Measurements from ENCODE around the gene CLEC4M. TPM values are rescaled to one million over a fixed set of nuclear protein-coding genes. Genes with fewer than 3 reads are reported as not detected.
"Not testable (repeated sequence)": the region's sequence is repeated elsewhere in the genome, so short reads cannot be mapped to it uniquely, and the experiment has no call there.

Gene CLEC4M
- total RNA-seq, 1 donor from 2014 or later = 0.59 TPM

DNA sequence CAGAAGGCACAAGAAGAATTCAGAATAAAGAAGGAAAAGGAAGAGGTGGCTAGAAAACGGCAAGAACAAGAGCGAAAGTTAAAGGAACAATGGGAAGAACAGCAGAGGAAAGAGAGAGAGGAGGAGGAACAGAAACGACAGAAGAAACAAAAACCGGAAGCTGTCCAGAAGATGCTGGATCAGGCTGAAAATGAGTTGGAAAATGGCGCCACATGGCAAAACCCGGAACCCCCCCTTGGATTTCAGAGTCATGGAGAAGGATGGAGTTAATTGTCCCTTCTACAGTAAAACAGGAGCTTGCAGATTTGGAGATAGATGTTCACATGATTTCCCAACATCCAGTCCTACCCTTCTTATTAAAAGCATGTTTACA, 22.4 kb upstream of the CLEC4M start:
- no peak for DNase-seq

DNA sequence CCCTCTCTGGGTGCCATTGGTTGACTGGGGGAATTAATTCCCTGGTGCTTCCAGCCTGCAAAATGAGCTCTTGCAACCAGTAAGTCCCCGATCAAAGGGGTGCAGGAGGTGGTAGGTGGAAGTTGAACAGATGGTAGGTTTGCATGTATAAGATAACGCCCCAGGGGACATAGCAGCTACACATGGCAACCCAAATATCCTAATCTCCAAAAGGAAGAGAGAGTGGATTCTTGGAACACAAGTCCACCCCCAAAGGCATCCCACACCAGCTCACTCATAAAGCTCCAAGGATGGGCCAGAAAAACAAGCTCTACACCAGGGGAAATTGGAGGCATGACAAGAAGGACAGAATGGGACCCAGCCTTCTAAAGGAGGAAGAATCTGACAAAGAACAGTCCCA, 20.5 kb upstream of the CLEC4M start:
- DNase-seq = no peak

DNA sequence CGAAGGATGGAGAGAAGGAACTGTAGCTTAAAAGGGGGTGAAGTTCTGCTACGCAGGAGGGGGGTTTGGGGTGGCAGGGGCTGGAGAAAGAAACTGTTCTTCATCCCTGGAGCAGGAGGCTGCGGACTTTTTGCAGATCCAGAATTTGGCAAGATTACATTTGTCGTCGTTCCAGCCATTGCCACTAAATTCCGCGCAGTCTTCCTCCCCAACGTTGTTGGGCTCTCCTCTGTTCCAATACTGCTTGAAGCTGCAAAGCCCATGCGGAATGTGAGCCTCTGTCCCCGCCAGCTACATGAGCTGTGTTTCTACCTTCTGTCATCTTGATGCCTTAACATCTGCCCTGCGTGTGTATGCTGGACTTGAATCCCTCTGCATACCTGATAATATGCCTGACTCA, 20.1 kb upstream of the CLEC4M start:
- no peak for DNase-seq

DNA sequence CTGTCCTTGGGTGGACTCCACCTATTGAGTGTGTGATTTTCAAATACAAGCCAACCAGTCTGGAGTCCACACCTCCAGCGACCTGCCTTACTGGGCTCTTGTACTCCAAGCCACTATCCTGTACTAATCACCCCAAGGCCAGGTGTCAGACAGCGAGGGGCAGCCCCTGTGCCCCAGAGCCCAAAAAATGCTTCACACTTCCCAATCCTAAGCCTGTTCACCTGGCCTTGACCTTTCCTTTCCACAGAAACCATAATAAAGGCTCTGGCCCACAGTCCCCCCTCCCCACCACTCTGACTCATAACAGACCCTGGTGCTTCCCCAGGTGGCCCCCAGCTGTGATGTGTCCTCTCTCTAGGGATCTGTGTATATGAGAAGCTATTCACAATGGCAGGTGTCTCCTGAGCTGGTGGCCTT, 19.6 kb upstream of the CLEC4M start:
- DNase-seq = no peak

DNA sequence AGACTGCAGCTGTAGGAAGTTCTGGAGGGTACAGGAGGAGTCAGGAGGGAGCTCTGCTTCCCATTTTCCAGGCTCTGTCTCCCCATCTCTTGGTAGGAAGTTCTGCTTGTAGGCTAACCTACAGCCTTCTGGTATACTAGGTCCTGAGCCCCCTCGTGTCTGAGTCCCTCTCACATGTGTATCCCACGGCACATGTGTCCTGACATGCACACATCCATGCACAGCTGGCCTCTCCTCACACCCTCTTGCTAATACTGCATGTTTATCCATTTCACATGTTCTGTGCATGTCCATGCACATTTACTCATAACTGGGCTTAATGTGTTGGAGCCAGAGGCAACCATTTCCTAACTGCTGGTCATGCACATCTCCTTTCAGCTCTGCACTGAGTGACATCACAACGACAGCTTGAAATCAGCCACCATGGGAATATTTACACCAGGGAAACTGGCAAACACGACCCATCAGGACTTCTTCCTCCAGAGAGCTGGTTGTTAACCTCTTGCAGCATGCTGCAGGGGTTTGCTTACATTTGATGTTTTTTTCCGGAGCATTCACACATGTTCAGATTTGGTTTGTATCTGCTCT, 18.8 kb upstream of the CLEC4M start:
- no peak for DNase-seq

DNA sequence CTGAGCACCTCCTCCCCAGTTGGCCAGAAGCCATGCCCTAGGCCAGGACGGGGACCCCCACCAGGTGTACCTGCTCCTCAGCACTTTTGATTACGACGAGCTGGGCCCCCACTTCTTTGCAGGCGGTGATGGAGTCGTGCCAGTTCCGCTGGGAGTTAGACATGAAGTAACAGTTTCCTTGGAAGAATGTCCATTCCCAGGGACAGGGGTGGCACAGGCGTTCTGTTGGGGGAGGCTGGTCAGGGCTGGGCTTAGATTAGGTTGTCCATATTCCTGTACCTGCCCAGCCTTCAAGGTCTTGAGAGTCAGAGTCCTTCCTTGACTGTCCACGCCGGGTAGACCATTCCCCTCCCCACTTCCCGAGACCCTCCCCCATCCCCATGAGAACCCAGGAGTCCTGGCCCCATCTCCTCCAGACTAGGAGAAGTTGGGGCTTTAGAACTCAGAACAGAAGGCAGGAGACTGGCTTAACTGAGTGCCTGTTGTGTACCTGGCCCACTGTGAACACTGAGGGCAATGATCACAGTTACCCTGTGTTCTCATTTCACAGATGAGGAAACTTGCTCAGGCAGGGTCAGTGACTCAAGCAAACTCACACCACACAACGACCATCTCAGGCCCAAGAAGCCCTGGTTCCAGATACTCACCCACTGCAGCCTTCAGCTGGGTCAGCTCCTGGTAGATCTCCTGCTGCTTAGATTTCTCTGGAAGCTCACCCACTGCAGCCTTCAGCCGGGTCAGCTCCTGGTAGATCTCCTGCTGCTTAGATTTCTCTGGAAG, 18.0 kb upstream of the CLEC4M start:
- DNase-seq = no peak

DNA sequence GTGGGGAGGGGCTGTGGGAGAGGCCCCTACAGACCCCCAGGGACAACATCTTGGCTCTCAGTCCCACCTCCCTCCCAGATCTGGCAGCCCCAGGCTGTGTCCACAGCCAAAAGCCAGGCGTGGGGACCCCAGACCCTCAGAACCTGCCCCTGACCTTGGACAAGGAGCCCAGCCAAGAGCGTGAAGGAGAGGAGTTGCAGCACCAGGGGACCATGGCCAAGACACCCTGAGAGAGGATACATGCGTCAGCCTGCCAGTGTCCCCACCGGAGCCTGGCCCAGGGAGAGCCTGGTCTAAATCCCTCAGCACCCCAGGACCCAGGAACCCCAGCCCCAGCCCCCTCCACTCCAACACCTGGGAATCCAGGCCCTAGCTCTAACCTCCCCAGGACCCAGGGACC, 16.7 kb upstream of the CLEC4M start:
- DNase-seq = not testable (repeated sequence)

DNA sequence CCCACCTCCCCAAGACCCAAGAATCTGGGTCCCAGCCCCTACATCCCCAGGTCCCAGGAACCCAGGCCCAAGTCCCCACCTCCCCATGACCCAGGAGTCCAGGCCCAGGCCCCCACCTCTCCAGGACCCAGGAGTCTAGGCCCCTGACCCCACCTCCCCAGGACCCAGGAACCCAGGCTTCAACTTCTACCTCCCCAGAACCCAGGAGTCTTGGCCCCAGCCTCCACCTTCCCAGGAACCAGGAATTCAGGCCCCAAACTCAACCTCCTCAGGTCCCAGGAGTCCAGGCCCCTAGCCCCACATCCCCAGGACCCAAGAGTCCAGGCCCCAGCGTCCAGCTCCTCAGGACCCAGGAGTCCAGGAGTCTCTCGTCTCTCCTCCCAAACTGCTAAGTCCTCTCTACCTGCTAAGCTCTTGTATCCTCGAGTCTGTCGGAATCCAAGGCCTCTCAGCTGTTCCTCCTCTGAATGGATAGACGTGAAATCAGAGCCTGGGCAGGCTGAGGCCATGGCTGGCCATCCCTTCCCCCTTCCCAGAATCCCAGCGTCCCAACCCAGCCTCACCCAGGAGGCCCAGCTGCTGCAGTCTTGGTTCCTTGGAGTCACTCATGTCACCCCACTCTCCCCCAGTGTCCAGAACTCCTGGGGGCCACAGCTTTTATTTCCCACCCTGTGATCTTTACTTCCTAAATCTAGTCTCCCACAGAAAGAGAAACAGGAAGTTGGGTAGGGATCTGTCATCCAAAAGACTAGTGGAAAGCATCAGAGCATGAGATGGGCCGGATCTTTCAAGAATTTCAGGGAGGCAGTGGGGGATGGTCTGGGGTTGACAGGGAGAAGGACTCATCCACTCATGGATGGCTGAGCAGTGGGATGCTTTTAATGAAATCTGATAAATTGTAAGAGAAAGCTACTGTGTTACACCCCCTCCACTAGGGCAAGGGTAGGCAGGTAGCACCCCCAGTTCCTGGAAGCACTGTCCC, 15.8 kb upstream of the CLEC4M start, which contains the start of gene CD209:
CD209 (minus strand) TSS at position 632 of the 982 bp plus-strand sequence; CDS start at position 609, 23 bp downstream.
- no peak for DNase-seq

DNA sequence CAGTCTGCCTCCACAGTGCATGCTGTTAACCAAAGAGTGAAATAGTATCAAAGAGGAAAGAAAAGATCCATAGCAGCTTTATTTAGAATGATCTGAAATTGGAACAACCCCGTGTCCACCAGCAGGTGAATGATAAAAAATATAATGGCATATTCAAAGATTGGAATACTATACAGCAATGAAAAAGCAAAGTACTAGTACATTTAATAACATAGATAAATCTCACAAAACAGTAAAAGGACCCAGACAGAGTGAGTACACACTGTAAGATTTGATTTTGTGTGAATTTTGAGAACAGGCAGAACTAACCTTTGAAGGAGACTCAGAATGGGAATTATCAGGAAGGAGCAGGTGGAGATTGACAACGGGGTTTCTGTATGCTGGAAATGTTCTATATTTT, 14.9 kb upstream of the CLEC4M start:
- DNase-seq = no peak

DNA sequence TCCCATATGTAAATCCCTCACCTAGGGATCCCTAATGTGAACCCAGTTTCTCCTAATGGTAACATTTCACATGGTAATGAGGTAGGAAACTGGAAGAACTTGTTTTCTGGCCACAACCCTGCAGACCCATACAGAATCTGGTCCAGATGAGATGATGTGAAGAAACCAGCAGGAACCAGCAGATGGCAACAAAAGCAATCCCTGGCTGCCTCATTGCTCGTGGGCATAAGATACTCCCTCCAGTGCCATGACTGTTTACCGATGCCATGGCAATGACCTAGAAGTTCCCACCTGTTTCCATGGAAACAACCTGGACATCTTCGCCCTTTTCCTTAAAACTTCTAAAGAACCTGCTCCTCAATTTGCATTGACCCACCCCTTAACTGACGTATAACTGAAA, 14.3 kb upstream of the CLEC4M start:
- DNase-seq = no peak

DNA sequence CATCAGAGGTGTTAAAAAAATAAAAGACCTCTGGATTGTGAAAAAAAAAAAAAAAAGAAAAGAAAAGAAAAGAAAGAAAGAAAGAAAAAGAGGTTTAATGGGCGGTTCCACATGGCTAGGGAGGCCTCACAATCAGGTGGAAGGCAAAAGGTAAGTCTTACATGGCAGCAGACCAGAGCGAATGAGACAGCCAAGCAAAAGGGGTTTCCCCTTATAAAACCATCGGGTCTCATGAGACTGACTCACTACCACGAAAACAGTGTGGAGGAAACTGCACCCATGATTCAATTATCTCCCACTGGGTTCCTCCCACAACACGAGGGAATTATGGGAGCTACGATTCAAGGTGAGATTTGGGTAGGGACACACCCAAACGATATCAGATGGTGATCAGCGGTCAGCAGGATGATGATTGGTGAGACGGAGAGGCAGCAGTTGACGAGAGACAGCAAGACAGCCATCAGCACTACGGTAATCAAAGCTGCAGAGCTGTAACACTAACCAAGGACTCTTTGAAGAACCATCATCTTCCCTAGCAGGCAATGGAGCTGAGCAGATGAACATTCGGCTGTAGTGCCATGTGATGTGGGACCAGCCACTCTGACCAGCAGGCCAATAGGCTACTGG, 11.8 kb upstream of the CLEC4M start:
- DNase-seq = no peak

DNA sequence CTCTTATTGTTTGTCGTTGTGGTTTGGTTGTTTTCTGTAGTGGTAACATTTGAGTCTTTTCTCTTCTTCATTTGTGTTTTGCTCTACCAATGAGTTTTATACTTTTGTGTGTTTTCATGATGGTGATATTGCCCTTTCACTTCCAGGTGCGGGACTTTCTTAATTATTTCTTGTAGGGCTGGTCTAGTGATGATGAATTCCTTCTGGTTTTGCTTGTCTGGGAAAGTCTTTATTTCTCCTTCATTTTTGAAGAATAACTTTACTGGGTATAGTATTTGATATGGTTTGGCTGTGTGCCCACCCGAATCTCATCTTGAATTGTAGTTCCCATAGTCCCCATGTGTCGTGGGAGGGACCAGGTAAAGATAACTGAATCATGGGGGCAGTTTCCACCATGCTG, 6.8 kb upstream of the CLEC4M start:
- no peak for DNase-seq

DNA sequence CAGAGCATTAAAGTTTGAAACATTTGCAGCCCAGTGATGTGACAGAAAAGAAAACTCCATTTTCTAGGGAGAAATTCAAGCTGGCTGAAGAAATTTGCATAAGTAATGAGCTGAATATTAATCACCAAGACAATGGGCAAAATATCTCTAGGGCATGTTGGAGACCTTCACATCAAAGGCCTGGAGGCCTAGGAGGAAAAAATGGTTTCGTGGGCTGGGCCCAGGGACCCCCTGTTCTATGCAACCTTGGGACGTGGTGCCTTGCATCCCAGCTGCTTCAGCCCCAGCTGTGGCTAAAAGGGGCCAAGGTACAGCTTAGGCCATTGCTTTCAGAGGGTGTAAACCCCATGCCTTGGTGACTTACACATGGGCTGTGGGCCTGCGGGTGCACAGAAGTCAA, 5.7 kb upstream of the CLEC4M start:
- no peak for DNase-seq

DNA sequence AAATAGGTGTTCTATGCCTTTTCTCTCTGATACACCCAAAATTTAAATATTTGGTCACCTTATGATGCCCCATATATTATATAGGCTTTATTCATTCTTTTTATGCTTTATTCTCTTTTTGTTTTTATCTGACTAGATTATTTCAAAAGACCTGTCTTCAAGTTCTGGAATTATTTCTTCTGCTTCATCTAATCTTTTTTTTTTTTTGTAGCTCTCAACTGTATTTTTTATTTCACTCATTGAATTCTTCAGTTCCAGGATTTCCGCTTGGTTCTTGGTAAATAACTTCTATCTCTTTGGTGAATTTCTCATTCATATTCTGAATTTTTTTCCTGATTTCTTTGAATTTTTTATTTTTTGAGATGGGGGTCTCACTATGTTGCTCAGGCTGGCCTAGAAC, 3.9 kb upstream of the CLEC4M start:
- DNase-seq = no peak

DNA sequence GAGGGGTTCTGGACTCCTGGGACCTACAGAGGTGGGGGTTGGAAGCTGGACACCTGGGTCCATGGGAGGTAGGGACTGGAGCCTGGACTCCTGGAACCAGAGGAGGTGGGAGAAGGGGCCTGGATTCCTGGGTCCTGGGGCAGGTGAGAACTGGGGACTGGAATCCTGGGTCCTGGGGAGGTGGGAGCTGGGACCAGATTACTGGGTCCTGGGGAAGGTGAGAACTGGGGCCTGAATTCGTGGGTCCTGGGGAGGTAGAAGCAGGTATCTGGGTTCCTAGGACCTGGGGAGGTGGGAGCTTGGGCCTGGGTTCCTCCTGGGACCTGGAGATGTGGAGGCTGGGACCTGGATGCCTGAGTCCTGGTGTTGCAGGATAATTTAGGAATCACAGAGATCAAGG, 653 bp downstream of the CLEC4M start:
- no peak for DNase-seq

DNA sequence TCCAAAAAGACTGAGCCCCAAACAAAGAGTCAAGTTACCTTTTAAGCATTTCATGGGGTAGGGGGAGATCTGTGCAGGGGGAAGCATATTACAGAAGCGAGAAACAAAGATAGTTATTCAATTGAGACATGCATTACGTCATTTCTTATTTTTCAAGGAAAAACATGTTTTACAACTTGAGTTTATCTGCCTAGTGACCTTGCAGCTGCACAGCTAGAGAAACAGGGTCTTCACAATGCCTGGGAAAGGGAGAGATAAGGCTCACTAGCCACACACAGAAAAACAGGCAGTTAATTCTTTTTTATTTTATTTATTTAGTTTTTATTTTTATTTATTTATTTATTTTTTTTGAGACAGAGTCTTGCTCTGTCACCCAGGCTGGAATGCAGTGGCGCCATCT, 1.1 kb downstream of the CLEC4M start:
- not testable (repeated sequence) for DNase-seq

DNA sequence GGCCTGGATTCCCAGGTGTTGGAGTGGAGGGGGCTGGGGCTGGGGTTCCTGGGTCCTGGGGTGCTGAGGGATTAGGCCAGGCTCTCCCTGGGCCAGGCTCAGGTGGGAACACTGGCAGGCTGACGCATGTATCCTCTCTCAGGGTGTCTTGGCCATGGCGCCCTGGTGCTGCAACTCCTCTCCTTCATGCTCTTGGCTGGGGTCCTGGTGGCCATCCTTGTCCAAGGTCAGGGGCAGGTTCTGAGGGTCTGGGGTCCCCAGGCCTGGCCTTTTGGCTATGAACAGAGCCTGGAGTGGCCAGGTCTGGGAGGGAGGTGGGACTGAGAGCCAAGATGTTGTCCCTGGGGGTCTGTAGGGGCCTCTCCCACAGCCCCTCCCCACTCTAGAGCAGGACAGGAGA, 2.0 kb downstream of the CLEC4M start:
- DNase-seq = not testable (repeated sequence)

DNA sequence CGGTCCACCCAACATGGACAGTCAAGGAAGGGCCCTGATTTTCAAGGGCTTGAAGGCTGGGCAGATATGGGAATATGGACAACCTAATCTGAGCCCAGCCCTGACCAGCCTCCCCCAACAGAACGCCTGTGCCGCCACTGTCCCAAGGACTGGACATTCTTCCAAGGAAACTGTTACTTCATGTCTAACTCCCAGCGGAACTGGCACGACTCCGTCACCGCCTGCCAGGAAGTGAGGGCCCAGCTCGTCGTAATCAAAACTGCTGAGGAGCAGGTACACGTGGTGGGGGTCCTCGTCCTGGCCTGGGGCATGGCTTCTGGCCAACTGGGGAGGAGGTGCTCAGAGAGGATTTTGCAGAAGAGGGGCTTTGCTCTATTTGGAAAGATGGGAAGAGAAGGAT, 3.5 kb downstream of the CLEC4M start:
- no peak for DNase-seq

DNA sequence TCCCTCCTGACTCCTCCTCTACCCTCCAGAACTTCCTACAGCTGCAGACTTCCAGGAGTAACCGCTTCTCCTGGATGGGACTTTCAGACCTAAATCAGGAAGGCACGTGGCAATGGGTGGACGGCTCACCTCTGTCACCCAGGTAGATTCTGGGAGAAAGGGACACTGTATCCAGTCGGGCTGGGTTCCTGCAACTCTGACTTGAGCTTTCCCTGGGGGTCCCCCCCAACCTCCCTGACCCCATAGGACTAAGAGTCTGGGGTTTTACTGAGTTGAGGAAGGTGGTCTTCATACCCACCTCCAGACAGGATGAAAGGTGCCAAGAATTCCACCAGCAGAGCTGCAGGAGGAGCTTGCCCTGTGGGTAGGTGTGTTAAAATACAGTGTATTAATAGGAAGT, 4.4 kb downstream of the CLEC4M start:
- DNase-seq = no peak

DNA sequence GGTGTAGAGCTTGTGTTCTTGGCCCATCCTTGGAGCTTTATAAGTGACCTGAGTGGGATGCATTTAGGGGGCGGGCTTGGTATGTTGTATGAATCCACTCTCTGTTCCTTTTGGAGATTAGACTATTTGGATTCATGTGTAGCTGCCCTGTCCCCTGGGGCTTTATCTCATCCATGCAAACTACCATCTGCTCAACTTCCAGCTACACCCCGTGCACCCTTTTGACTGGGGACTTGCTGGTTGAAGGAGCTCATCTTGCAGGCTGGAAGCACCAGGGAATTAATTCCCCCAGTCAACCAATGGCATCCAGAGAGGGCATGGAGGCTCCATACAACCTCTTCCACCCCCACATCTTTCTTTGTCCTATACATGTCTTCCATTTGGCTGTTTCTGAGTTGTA, 6.1 kb downstream of the CLEC4M start:
- DNase-seq = no peak

DNA sequence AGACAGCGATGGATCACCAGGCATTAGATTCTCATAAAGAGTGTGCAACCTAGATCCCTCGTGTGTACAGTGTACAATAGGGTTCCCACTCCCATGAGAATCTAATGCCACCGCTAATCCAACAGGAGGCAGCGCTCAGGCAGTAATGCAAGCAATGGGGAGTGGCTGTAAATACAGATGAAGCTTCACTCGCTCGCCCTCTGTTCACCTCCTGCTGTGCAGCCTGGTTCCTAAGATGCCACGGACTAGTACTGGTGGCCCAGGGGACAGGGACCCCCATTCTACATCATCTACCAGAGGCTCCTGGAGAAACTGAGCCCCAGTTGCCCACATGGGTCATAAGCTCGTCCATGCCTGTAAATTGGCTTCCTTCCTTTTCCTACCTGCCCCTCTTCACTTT, 8.0 kb downstream of the CLEC4M start:
- DNase-seq = no peak

DNA sequence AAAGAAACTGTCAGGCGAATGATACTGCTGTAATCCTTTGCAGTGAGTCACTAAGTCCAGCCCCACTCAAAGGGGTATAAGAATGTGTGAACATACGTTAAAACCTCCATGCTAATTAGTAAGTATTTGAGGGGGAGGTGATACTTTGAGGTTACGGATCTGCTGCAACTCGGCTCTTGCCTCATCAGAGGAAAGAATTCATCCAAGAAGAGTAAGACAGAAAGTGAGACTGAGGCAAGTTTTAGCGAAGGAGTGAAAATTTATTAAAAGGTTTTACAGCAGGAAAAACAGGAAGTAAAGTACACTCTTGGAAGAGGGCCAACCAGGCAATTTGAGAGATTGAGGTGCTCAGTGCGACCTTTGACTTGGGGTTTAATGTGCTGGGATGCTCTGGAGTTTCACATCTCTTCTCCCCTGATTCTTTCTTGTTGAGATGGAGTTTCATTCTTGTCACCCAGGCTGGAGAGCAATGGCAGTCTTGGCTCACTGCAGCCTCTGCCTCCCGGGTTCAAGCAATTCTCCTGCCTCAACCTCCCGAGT, 9.8 kb downstream of the CLEC4M start:
- DNase-seq = no peak

Data from skin of body (tissue), 2 donors.